Astrocyte of the cerebellum (primary cell): Measurements from ENCODE around the gene PIP5K1C.

Experiments
- DNase-seq: peaks from one replicate; pipeline ENCODE4 v3.0.0-alpha.2; 2011; ENCODE audit warnings: low read depth
- H3K4me3 ChIP-seq: 2 replicates; pipeline ENCODE4 v1.5.1; 2011; ENCODE audit warnings: mild to moderate bottlenecking, low read depth, low read length, moderate library complexity
- CTCF ChIP-seq: IDR thresholded peaks from 2 replicates; pipeline ENCODE4 v1.5.1; 2012; ENCODE audit warnings: low read length, low read depth, moderate library complexity, mild to moderate bottlenecking; ENCODE audit errors: missing control alignments
- in situ Hi-C: cut with HindIII; loops from 2 replicates; pipeline ENCODE4 v1.10.0; 2017; ENCODE audit warnings: low sequenced_read_pairs

The PIP5K1C gene

DNA sequence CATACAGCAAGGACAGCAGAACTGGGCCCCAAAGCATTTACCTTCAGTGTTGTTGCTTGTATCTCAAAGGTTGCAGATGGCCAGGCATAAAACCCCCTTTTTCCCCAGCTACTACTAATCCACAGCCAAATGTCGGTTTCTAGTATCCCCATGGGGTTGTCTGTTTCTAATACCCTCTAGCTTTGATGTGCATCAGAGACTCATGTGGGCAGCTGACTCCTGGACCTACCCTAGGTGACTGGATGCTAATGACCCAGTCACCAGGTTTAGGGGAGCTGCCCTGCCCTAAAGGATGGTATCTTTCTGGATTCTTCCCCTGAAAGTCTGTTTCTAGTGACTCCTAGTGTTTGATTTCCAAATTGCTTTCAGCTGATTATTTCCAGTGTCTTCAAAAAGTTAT, 31.8 kb upstream of the PIP5K1C start:
- no peak for TF ChIP-seq CTCF
- in situ Hi-C loops = no loop called here
- no peak for DNase-seq
- no peak overlapping the region for H3K4me3 ChIP-seq

GRCh38 chr19:3730457-3730958, 30.2 kb upstream of the PIP5K1C start:
- in situ Hi-C loops = no loop called here
- no peak for DNase-seq
- TF ChIP-seq CTCF = no peak
- H3K4me3 ChIP-seq = no peak overlapping the region

DNA sequence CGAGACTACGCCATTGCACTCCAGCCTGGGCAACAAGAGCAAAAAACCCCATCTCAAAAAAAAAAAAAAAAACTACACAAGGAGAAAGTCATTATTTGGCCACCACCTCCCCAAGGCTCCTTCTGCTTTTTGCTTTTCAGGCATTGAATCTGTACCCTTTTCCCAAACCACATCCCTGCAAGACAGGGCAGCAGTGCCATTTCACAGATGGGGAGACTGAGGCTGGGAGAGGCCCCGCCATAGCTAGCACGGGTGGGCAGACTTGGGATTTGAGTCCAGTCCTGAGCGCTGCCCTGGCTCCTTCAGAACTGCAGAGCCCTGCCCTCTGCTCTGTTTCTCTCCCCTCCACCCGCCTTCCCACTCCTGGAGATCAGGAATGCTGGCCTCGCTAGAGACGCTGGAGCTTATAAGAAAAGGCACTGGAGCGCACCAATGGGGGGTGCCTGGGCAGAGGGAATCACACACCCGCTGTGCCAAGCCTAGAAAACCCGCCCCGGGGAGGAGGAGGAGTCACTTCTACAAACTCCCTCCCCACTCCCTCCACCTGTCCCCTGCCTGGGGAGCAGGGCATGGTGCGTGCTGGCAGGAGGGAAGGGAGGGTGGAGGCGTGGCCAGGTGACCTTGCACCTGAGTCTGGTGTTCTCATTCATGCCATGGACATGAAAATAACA, 25.5 kb upstream of the PIP5K1C start:
- in situ Hi-C loops = no loop called here
- DNase-seq = no peak
- no peak overlapping the region for H3K4me3 ChIP-seq
- no peak for TF ChIP-seq CTCF

- no peak for TF ChIP-seq CTCF
- no peak overlapping the region for H3K4me3 ChIP-seq
- no peak for DNase-seq
- in situ Hi-C loops = no loop called here
These were observed 24.9 kb upstream of the PIP5K1C start for GRCh38 chr19:3725121-3725520.

- DNase-seq = no peak
- H3K4me3 ChIP-seq = no peak overlapping the region
- in situ Hi-C loops = loop anchor here (5.0 kb wide), 1 partner anchor 72 kb away; no protein-coding TSS in a partner anchor
- TF ChIP-seq CTCF = no peak
These were observed 23.6 kb upstream of the PIP5K1C start for GRCh38 chr19:3723883-3724282.

DNA sequence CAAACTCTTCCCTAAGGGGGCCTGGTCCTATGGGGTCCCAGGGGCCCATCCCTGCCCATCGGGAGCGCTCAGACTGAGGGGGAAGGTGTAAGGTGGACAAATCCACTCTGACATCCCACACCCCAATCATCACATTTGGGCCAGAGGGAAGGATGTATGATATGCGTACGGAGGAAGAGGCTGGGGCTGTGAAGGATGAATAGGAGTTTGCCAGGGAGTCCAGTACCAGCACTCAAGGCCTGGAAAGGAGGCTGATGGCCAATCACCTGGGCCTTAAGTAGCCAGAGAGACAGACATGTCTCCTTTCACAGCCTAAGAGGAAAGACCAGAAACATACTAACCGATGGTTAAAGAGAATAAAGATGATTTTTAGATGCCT, 22.8 kb upstream of the PIP5K1C start:
- in situ Hi-C loops = loop anchor here (5.0 kb wide), 1 partner anchor 71 kb away; no protein-coding TSS in a partner anchor
- H3K4me3 ChIP-seq = no peak overlapping the region
- no peak for DNase-seq
- TF ChIP-seq CTCF = no peak
